ENCODE data around the gene BSND.

DNA sequence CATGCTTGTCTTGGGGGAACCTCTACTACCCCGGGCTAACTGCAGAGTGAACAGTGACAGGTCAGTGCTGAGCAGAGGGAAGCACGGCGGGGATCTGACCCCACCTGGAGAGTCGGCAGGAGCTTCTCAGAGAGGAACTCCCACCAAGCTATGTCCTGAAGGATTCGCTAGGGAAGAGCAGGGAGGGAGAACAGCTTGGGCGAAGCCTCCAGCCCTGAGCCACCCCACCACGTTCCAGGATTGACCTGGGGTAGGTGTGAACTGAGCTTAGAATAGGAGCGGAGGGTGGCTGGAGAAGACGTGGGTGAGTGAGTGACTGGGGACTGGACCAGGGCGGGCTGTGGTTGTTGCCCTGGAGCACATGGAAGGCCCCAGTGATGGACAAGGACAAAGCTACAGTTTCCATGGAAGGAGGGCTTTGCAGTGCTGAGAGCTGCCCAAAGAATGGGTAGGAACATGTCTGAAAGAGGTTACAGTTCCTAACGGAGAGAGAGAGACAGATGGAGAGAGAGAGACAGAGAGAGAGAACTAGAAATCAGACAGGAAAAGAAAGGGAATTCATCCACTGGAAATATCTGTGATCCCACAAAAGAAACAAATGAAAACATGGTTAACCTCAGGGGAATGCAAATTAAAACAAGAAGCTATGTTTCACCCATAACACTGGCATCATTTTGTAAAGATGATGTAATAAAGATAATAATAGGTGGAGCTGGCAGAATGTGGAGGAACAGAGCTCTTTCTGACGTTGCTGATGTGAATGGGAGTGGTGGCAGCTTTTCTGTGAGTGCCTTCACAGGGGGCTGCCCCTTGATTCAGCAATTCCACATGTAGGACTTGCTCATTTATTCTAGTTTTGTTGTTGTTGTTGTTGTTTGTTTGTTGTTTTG, 17.2 kb downstream of the BSND start:
- TF ChIP-seq CTCF (tag by site-specific recombination; IDR thresholded peaks at IDR 0.05) (no peak), YY1 (tag by site-specific recombination; IDR thresholded peaks at IDR 0.05) (no peak), ZEB2 (tag by site-specific recombination; IDR thresholded peaks at IDR 0.05) (no peak)

All from HEK293 (cell line).